Liver (tissue), 9 donors: ENCODE data around the gene FKRP. TPM values are rescaled to one million over a fixed set of nuclear protein-coding genes. Genes with fewer than 3 reads are reported as not detected.
"Not testable (repeated sequence)": the region's sequence is repeated elsewhere in the genome, so short reads cannot be mapped to it uniquely, and the experiment has no call there.

Experiments used
- DNase-seq: peaks from one replicate; pipeline ENCODE4 v3.0.0-alpha.2; 2017; ENCODE audit warnings: low spot score
- H3K27ac ChIP-seq, 2 donors: one replicate each; pipeline ENCODE4 v1.7.0; 2013; ENCODE audit warnings: inconsistent platforms in 2 of 2, low read length in 2 of 2, control low read depth in 1 of 2, low read depth in 1 of 2, mild to moderate bottlenecking in 1 of 2
- H3K27me3 ChIP-seq, 4 donors: one replicate each; pipeline versions ENCODE4 v1.6.1 to v1.7.0; 2013; ENCODE audit warnings: low read length in 3 of 4, inconsistent platforms in 1 of 4, mild to moderate bottlenecking in 1 of 4, moderate library complexity in 1 of 4; ENCODE audit not compliant: control insufficient read depth in 4 of 4, insufficient read depth in 4 of 4
- H3K36me3 ChIP-seq, 4 donors: one replicate each; pipeline versions ENCODE4 v1.6.1 to v1.7.0; 2013; ENCODE audit warnings: low read length in 3 of 4, mild to moderate bottlenecking in 3 of 4, low read depth in 1 of 4, moderate library complexity in 1 of 4; ENCODE audit not compliant: control insufficient read depth in 4 of 4, insufficient read depth in 3 of 4
- H3K4me1 ChIP-seq, 4 donors: one replicate each; pipeline versions ENCODE4 v1.6.1 to v1.7.0; 2013; ENCODE audit warnings: low read length in 3 of 4, mild to moderate bottlenecking in 3 of 4, moderate library complexity in 1 of 4; ENCODE audit not compliant: control insufficient read depth in 4 of 4, insufficient read depth in 4 of 4
- H3K4me3 ChIP-seq, 3 donors: one replicate each; pipeline versions ENCODE4 v1.6.1 to v1.7.0; 2013; ENCODE audit warnings: low read length in 3 of 3, control low read depth in 1 of 3, low read depth in 1 of 3, mild to moderate bottlenecking in 1 of 3
- H3K9ac ChIP-seq, 2 donors: one replicate each; pipeline ENCODE4 v1.7.0; 2013; ENCODE audit warnings: low read length in 2 of 2, mild to moderate bottlenecking in 2 of 2, moderate library complexity in 2 of 2, control low read depth in 1 of 2, low read depth in 1 of 2
- H3K9me3 ChIP-seq, 4 donors: one replicate each; pipeline versions ENCODE4 v1.6.1 to v1.7.0; 2013; ENCODE audit warnings: low read length in 3 of 4; ENCODE audit not compliant: control insufficient read depth in 4 of 4
- EGR1 ChIP-seq, 2 donors: IDR thresholded peaks; 2 replicates each; pipeline ENCODE4 v1.6.1; 2016 to 2018; ENCODE audit warnings: antibody characterized with exemption in 2 of 2, low read depth in 2 of 2
- FOXA1 ChIP-seq: IDR thresholded peaks from 2 replicates; pipeline ENCODE4 v1.6.1; 2016; ENCODE audit warnings: antibody characterized with exemption
- HNF4A ChIP-seq, 2 donors: conservative IDR thresholded peaks; 2 replicates each; pipeline ENCODE4 v1.6.1; 2016; ENCODE audit warnings: antibody characterized with exemption in 2 of 2, mild to moderate bottlenecking in 2 of 2
- NR2F2 ChIP-seq: IDR thresholded peaks from 2 replicates; pipeline ENCODE4 v1.6.1; 2016; ENCODE audit warnings: antibody characterized with exemption
- RXRA ChIP-seq, 2 donors: IDR thresholded peaks; 2 replicates each; pipeline ENCODE4 v1.6.1; 2017 to 2018; ENCODE audit warnings: antibody characterized with exemption in 2 of 2, mild to moderate bottlenecking in 1 of 2
- SP1 ChIP-seq: IDR thresholded peaks from 2 replicates; pipeline ENCODE4 v1.6.1; 2018; ENCODE audit warnings: antibody characterized with exemption, mild to moderate bottlenecking
- YY1 ChIP-seq: IDR thresholded peaks from 2 replicates; pipeline ENCODE4 v1.6.1; 2016; ENCODE audit warnings: antibody characterized with exemption, mild to moderate bottlenecking
- WGBS: extraction: QIAGEN DNeasy Blood & Tissue Kit; methylation state at CpG from one replicate; pipeline ENCODE4 v1.1.7; 2013; 5-methylcytosine and 5-hydroxymethylcytosine counted together
- polyA plus RNA-seq, 2 donors: library from polyadenylated mRNA; stranded (reverse) in 1 of 2; unstranded in 1 of 2; fragments of 200-250 nt in 1 of 2; fragments of >200 nt in 1 of 2; fragmentation: Nextera tagmentation in 1 of 2; extraction: Ambion mirVana in 1 of 2; gene quantifications; one replicate each; pipeline versions ENCODE4 v1.2.1 to v1.2.3, GENCODE V29; 2013 to 2015
- total RNA-seq, 2 donors: library from RNA; depleted of rRNA; stranded (reverse); fragments of >200 nt; gene quantifications; one replicate each; pipeline ENCODE4 v1.2.3, GENCODE V29; 2014
- TF ChIP-seq, protein P1 (sequence below): fragments of 150-350 bp; IDR thresholded peaks from 2 replicates; pipeline ENCODE4 v1.5.1; 2017; ENCODE audit warnings: improper control_type of control experiment, low read depth, low read length; ENCODE audit not compliant: missing input control
- TF ChIP-seq, protein P2 (sequence below): IDR thresholded peaks from 2 replicates; pipeline ENCODE4 v1.6.1; 2016; ENCODE audit warnings: antibody characterized with exemption, mild to moderate bottlenecking
- TF ChIP-seq, protein P3 (sequence below): IDR thresholded peaks from 2 replicates; pipeline ENCODE4 v1.6.1; 2016; ENCODE audit warnings: antibody characterized with exemption
- TF ChIP-seq, protein P4 (sequence below): IDR thresholded peaks from 2 replicates; pipeline ENCODE4 v1.6.1; 2016; ENCODE audit warnings: antibody characterized with exemption
- donor health status: healthy.
- donor health status: healthy.
- donor health status: healthy.
- donor health status: healthy.
- donor health status: healthy.

FKRP gene
- total and polyA plus RNA-seq, 4 donors = 2.5 to 11.1 (median 8.1) TPM

DNA sequence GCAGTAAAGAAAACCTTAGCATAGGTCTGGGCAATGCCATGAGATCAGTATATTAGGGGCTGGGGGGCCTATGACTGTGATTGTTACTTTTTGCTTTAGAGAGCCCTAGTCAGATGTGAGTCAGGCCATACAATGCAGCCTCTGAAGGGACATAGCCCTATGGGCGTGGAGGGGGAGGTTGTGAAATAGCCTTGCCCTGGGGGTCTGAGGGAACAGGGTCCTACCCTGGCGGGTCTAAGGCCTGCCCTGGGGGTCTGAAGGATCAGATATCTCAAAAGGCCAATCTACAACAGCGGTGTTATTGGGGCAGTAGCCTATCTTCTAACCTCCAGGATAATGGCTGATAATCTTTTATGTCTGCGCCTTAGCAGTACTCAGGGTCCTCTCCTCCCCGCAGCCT is 56.3 kb downstream of the FKRP start:
- 96% methylated on average over 5 of the region's 5 CpGs for WGBS
- no peaks in the 10 kb centered on the region for H3K9me3 ChIP-seq
- no peak overlapping the region for H3K27ac ChIP-seq
- H3K4me3 ChIP-seq = no peak overlapping the region
- H3K9ac ChIP-seq = no peak overlapping the region
- no peaks in the 10 kb centered on the region for H3K36me3 ChIP-seq
- H3K27me3 ChIP-seq = no peaks in the 10 kb centered on the region
- H3K4me1 ChIP-seq = peaks cover 0 to 6% (median 5%) of the 10 kb centered on the region in 4 donors
- no peak for DNase-seq
- TF ChIP-seq, protein P1, sequence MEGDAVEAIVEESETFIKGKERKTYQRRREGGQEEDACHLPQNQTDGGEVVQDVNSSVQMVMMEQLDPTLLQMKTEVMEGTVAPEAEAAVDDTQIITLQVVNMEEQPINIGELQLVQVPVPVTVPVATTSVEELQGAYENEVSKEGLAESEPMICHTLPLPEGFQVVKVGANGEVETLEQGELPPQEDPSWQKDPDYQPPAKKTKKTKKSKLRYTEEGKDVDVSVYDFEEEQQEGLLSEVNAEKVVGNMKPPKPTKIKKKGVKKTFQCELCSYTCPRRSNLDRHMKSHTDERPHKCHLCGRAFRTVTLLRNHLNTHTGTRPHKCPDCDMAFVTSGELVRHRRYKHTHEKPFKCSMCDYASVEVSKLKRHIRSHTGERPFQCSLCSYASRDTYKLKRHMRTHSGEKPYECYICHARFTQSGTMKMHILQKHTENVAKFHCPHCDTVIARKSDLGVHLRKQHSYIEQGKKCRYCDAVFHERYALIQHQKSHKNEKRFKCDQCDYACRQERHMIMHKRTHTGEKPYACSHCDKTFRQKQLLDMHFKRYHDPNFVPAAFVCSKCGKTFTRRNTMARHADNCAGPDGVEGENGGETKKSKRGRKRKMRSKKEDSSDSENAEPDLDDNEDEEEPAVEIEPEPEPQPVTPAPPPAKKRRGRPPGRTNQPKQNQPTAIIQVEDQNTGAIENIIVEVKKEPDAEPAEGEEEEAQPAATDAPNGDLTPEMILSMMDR = no peak
- no peak for TF ChIP-seq FOXA1
- no peak for TF ChIP-seq EGR1 (IDR thresholded peaks at IDR 0.05; ENCODE audit: low read depth in 2 of 2)
- TF ChIP-seq, protein P2, sequence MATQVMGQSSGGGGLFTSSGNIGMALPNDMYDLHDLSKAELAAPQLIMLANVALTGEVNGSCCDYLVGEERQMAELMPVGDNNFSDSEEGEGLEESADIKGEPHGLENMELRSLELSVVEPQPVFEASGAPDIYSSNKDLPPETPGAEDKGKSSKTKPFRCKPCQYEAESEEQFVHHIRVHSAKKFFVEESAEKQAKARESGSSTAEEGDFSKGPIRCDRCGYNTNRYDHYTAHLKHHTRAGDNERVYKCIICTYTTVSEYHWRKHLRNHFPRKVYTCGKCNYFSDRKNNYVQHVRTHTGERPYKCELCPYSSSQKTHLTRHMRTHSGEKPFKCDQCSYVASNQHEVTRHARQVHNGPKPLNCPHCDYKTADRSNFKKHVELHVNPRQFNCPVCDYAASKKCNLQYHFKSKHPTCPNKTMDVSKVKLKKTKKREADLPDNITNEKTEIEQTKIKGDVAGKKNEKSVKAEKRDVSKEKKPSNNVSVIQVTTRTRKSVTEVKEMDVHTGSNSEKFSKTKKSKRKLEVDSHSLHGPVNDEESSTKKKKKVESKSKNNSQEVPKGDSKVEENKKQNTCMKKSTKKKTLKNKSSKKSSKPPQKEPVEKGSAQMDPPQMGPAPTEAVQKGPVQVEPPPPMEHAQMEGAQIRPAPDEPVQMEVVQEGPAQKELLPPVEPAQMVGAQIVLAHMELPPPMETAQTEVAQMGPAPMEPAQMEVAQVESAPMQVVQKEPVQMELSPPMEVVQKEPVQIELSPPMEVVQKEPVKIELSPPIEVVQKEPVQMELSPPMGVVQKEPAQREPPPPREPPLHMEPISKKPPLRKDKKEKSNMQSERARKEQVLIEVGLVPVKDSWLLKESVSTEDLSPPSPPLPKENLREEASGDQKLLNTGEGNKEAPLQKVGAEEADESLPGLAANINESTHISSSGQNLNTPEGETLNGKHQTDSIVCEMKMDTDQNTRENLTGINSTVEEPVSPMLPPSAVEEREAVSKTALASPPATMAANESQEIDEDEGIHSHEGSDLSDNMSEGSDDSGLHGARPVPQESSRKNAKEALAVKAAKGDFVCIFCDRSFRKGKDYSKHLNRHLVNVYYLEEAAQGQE = no peak
- no peak for TF ChIP-seq NR2F2

DNA sequence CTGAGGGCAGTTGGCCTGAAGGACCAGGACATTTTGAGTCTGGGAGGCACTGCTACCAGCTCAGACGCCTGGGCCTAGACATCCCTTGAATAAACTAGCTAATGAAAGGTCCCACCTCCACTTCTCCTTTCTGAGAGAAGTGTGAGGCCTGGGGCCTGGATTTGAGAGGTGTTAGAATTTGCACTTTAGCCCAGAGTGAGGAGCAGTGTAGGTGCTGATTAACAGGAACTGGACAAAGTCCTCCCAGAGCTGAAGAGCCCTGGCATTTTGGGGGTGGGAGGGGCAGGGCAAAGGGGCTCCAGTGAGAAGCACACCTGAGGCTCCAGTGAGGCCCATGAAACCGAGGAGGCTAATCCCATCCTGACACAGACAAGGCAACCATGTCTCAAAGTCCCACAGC is 57.7 kb downstream of the FKRP start:
- no peak overlapping the region for H3K9ac ChIP-seq
- H3K4me1 ChIP-seq = peaks cover 0 to 6% (median 5%) of the 10 kb centered on the region in 4 donors
- H3K4me3 ChIP-seq = no peak overlapping the region
- H3K27me3 ChIP-seq = no peaks in the 10 kb centered on the region
- TF ChIP-seq RXRA (IDR thresholded peaks at IDR 0.05) (no peak), SP1 (peak; percentile 58), HNF4A (conservative IDR thresholded peaks at IDR 0.05) (peak; percentile 44 to 58), YY1 (no peak)
- TF ChIP-seq, protein P3, sequence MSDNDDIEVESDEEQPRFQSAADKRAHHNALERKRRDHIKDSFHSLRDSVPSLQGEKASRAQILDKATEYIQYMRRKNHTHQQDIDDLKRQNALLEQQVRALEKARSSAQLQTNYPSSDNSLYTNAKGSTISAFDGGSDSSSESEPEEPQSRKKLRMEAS = no peak
- TF ChIP-seq, protein P4, sequence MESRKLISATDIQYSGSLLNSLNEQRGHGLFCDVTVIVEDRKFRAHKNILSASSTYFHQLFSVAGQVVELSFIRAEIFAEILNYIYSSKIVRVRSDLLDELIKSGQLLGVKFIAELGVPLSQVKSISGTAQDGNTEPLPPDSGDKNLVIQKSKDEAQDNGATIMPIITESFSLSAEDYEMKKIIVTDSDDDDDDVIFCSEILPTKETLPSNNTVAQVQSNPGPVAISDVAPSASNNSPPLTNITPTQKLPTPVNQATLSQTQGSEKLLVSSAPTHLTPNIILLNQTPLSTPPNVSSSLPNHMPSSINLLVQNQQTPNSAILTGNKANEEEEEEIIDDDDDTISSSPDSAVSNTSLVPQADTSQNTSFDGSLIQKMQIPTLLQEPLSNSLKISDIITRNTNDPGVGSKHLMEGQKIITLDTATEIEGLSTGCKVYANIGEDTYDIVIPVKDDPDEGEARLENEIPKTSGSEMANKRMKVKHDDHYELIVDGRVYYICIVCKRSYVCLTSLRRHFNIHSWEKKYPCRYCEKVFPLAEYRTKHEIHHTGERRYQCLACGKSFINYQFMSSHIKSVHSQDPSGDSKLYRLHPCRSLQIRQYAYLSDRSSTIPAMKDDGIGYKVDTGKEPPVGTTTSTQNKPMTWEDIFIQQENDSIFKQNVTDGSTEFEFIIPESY = no peak
- H3K27ac ChIP-seq = no peak overlapping the region
- H3K9me3 ChIP-seq = no peaks in the 10 kb centered on the region
- DNase-seq = no peak
- no peaks in the 10 kb centered on the region for H3K36me3 ChIP-seq
- WGBS = 58% methylated on average over 2 of the region's 2 CpGs

DNA sequence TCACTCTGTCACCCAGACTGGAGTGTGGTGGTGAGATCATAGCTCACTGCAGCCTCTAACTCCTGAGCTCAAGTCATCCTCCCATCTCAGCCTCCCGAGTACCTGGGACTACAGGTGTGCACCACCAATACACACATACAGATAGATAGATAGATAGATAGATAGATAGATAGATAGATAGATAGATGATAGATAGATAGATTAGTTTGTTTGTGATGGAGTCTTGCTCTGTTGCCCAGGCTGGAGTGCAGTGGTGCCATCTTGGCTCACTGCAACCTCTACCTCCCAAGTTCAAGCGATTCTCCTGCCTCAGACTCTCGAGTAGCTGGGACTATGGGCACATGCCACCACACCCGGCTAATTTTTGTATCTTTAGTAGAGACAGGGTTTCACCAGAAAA is 58.6 kb downstream of the FKRP start:
- not testable (repeated sequence) for H3K9me3 ChIP-seq
- 95% methylated on average over 4 of the region's 4 CpGs for WGBS

More for the DNA sequence above, 58.6 kb downstream of the FKRP start:
- not testable (repeated sequence) for H3K27me3 ChIP-seq, H3K4me1 ChIP-seq, H3K4me3 ChIP-seq, H3K9ac ChIP-seq, H3K27ac ChIP-seq, H3K36me3 ChIP-seq, DNase-seq
